Measurements from ENCODE around the gene LCE1E. TPM values are rescaled to one million over a fixed set of nuclear protein-coding genes. Genes with fewer than 3 reads are reported as not detected.

LCE1E gene
- total RNA-seq, 1 experiment from 2014 or later, result not detected

GRCh38 chr1:152737997-152738396, 48.1 kb upstream of the LCE1E start:
- ChIA-PET RAD21 (ENCODE audit: low non-redundant PET in 1 of 2, low total read pairs in 2 of 2, uncharacterized antibody in 2 of 2, unreplicated experiment in 2 of 2) (no interaction called here), CTCF (no interaction called here), POLR2A (no interaction called here)
- no peaks in the 10 kb centered on the region for H3K36me3 ChIP-seq (ENCODE audit: control insufficient read depth in 1 of 2, insufficient read depth in 2 of 2, low read length in 2 of 2)
- H3K9ac ChIP-seq (ENCODE audit: low read length), result no peak overlapping the region
- intact Hi-C loops (cut with micrococcal nuclease), result no loop called here
- H3K27me3 ChIP-seq (ENCODE audit: insufficient read depth, low read length), result peaks cover 45% of the 10 kb centered on the region
- no peaks in the 10 kb centered on the region for H3K9me3 ChIP-seq (ENCODE audit: control insufficient read depth in 1 of 2, insufficient read depth in 1 of 2, low read depth in 1 of 2, low read length in 2 of 2)
- H3K79me2 ChIP-seq (ENCODE audit: insufficient read depth, low read length), result no peaks in the 10 kb centered on the region
- no peak overlapping the region for H3K27ac ChIP-seq (ENCODE audit: low read depth, low read length)
- BruUV-seq (replicated peaks), result no TSS peak
- H3K9me2 ChIP-seq (ENCODE audit: insufficient read depth), result no peaks in the 10 kb centered on the region
- no peak for TF ChIP-seq REST (IDR thresholded peaks at IDR 0.05; ENCODE audit: low read depth)
- no peak for TF ChIP-seq TCF7L2 (IDR thresholded peaks at IDR 0.05; ENCODE audit: borderline replicate concordance, extremely low read depth, insufficient read depth, insufficient read length)
- TF ChIP-seq CTCF (IDR thresholded peaks at IDR 0.05 in 2 of 3, conservative IDR thresholded peaks at IDR 0.05 in 1 of 3; ENCODE audit: borderline replicate concordance in 1 of 3, insufficient read depth in 1 of 3, low read depth in 2 of 3, low read length in 2 of 3), result no peak
- TF ChIP-seq ZNF274 (IDR thresholded peaks at IDR 0.05; ENCODE audit: low read depth, low read length), result no peak
- no peak for TF ChIP-seq EZH2 (IDR thresholded peaks at IDR 0.05)
- no peak for TF ChIP-seq ZBTB33 (IDR thresholded peaks at IDR 0.05; ENCODE audit: extremely low read depth, insufficient replicate concordance, low read length)
- TF ChIP-seq ZFX (IDR thresholded peaks at IDR 0.05), result no peak
- H4K20me1 ChIP-seq (ENCODE audit: insufficient read depth), result no peaks in the 10 kb centered on the region
- DNase-seq (ENCODE audit: low read depth, low spot score), result no peak
- no peaks in the 10 kb centered on the region for H3K4me1 ChIP-seq (ENCODE audit: control insufficient read depth in 1 of 2, insufficient read depth in 2 of 2, low read length in 2 of 2)
- H3K4me2 ChIP-seq (ENCODE audit: low read length), result no peak overlapping the region
- no peak for ATAC-seq
- no peak overlapping the region for H2AFZ ChIP-seq (ENCODE audit: low read depth, low read length, poor library complexity, severe bottlenecking)
- H3K4me3 ChIP-seq (replicated peaks in 1 of 2; ENCODE audit: low read depth in 1 of 2, low read length in 2 of 2), result no peak overlapping the region

Data from HCT116 (cell line).